Parathyroid adenoma (tissue), 2 donors: Measurements from ENCODE around the gene SRL.

Experiments
- H2AFZ ChIP-seq: fragments of 300-600 bp; sonication (generic); one replicate; pipeline ENCODE4 v1.7.0; 2017; ENCODE audit warnings: antibody characterized with exemption, mild to moderate bottlenecking
- H3K27ac ChIP-seq: fragments of 300-600 bp; sonication (generic); one replicate; pipeline ENCODE4 v1.7.0; 2017
- H3K27me3 ChIP-seq: fragments of 300-600 bp; sonication (generic); one replicate; pipeline ENCODE4 v1.7.0; 2017; ENCODE audit warnings: low read length; ENCODE audit not compliant: control insufficient read depth, insufficient read depth
- H3K36me3 ChIP-seq: fragments of 300-600 bp; sonication (generic); one replicate; pipeline ENCODE4 v1.7.0; 2017; ENCODE audit warnings: low read length; ENCODE audit not compliant: control insufficient read depth, insufficient read depth
- H3K4me1 ChIP-seq: fragments of 300-600 bp; sonication (generic); one replicate; pipeline ENCODE4 v1.7.0; 2017; ENCODE audit warnings: control low read depth
- H3K4me2 ChIP-seq: fragments of 300-600 bp; sonication (generic); one replicate; pipeline ENCODE4 v1.7.0; 2017; ENCODE audit warnings: low read length
- H3K4me3 ChIP-seq: fragments of 300-600 bp; sonication (generic); one replicate; pipeline ENCODE4 v1.7.0; 2017; ENCODE audit warnings: low read depth, low read length
- H3K79me2 ChIP-seq: fragments of 300-600 bp; sonication (generic); one replicate; pipeline ENCODE4 v1.7.0; 2017; ENCODE audit warnings: control low read depth
- H3K9ac ChIP-seq: fragments of 300-600 bp; sonication (generic); one replicate; pipeline ENCODE4 v1.7.0; 2017; ENCODE audit warnings: mild to moderate bottlenecking
- H3K9me3 ChIP-seq: fragments of 300-600 bp; sonication (generic); one replicate; pipeline ENCODE4 v1.7.0; 2017; ENCODE audit warnings: low read length; ENCODE audit not compliant: control insufficient read depth
- TF ChIP-seq, protein P1 (sequence below): fragments of 300-600 bp; sonication (generic); IDR thresholded peaks from one replicate; pipeline ENCODE4 v1.7.0; 2017; ENCODE audit warnings: antibody characterized with exemption, mild to moderate bottlenecking
- donor health status: primary hyperparathyroidism.

Gene SRL

DNA sequence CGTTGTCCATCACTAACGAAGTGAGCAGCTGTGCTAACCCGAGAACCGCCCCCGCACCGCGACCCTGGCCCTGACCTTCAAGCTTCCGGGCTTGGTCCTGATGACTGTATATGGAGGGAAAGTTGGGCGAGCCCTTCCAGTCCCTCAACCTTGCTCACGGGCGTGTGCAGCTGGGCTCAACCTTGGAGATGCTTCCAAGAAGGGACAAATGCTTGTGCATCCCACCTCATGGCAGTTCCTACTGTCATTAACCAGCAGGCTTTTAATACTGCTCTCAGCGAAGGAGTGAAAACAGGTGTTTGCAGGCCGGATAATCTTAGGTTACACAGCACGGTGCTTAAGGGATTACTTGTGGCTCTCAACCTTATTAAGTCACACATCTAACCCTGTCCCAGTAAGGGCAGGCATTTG lies 33.5 kb downstream of the SRL start:
- TF ChIP-seq, protein P1, sequence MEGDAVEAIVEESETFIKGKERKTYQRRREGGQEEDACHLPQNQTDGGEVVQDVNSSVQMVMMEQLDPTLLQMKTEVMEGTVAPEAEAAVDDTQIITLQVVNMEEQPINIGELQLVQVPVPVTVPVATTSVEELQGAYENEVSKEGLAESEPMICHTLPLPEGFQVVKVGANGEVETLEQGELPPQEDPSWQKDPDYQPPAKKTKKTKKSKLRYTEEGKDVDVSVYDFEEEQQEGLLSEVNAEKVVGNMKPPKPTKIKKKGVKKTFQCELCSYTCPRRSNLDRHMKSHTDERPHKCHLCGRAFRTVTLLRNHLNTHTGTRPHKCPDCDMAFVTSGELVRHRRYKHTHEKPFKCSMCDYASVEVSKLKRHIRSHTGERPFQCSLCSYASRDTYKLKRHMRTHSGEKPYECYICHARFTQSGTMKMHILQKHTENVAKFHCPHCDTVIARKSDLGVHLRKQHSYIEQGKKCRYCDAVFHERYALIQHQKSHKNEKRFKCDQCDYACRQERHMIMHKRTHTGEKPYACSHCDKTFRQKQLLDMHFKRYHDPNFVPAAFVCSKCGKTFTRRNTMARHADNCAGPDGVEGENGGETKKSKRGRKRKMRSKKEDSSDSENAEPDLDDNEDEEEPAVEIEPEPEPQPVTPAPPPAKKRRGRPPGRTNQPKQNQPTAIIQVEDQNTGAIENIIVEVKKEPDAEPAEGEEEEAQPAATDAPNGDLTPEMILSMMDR: no peak
- Histone ChIP-seq H3K36me3 (no peaks in the 10 kb centered on the region), H3K4me2 (no peak overlapping the region), H3K9ac (no peak overlapping the region), H2AFZ (no peak overlapping the region), H3K79me2 (no peaks in the 10 kb centered on the region), H3K27me3 (no peaks in the 10 kb centered on the region), H3K4me3 (no peak overlapping the region), H3K9me3 (no peaks in the 10 kb centered on the region), H3K4me1 (no peaks in the 10 kb centered on the region), H3K27ac (no peak overlapping the region)

DNA sequence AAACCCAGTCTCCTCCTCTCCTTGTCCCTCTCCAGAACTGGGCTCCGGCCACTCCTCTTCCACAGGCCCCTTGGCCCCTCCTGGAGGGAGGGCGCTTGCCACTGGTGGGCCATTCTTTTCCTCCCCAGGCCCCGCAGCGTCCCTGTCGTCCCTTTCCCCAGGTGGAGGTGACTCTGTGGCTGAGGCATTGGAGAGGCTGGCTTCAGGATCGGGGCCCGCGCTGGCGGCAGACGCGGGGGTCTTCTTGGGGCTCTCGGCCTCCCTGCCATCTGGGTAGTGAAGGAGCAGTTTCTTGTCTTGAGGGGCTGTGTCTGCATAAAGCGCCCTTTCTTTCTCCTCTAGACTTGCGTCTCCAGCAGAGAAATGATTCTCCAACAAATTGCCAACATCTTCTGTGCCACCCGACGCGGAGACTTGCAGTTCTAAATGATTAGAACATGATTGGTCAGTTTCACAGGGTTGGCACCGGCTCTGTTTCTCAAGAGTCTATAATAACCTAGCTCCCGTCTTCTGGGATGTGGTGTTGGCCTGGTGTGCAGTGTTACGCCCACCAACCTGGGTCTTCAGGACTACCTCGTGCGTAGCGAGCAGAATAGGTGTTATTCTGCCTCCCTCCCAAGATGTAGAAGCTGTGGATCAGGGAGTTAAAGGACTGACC lies 34.1 kb downstream of the SRL start:
- Histone ChIP-seq H3K4me3 (no peak overlapping the region), H3K9me3 (no peaks in the 10 kb centered on the region), H3K9ac (no peak overlapping the region), H3K79me2 (no peaks in the 10 kb centered on the region), H3K4me2 (no peak overlapping the region), H2AFZ (no peak overlapping the region), H3K36me3 (no peaks in the 10 kb centered on the region), H3K27ac (no peak overlapping the region), H3K4me1 (no peaks in the 10 kb centered on the region), H3K27me3 (no peaks in the 10 kb centered on the region)
- TF ChIP-seq, protein P1: no peak

DNA sequence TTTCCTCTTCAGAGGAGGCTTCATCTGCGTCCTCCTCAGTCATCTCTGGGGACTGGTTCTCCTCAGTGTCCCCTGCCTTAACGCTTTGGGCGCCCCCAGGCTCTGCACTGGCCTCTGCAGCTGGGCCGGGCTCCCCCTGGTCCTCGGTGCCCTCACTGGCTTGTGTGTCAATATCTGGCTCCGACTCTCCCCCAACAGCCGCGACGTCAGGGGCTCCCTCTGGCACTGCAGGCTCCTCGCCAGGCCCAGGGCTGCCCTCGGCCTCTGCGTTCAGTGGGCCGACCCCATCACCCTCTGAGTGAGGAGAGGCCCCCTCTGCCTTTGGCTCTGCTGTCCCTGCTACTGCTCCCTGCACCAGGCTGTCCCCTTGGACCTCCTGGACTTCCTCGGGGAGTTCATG lies 34.7 kb downstream of the SRL start:
- Histone ChIP-seq H3K9ac (no peak overlapping the region), H3K36me3 (no peaks in the 10 kb centered on the region), H2AFZ (no peak overlapping the region), H3K4me2 (no peak overlapping the region), H3K79me2 (no peaks in the 10 kb centered on the region), H3K27me3 (no peaks in the 10 kb centered on the region), H3K9me3 (no peaks in the 10 kb centered on the region), H3K4me1 (no peaks in the 10 kb centered on the region), H3K4me3 (no peak overlapping the region), H3K27ac (no peak overlapping the region)
- TF ChIP-seq, protein P1: no peak

DNA sequence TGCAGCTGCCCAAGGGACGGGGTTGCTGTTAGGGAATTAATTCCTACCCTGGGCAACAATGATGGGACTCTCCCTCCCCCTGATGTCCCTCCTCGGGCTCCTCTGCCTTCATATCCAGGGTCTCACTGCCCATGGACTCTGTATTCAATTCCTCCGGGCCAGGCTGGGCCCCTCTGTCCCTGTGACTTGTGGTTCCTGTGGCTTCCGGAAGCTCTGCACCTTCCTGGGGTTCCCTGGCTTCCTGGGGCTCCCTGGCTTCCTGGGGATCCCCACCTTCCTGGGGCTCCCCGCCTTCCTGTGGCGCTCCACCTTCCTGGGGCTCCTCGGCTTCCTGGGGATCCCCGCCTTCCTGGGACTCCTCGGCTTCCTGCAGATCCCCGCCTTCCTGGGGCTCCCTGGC lies 35.2 kb downstream of the SRL start:
- no peak overlapping the region for H2AFZ ChIP-seq
- H3K27ac ChIP-seq: no peak overlapping the region
- no peaks in the 10 kb centered on the region for H3K27me3 ChIP-seq
- no peaks in the 10 kb centered on the region for H3K79me2 ChIP-seq
- no peaks in the 10 kb centered on the region for H3K9me3 ChIP-seq
- H3K4me1 ChIP-seq: no peaks in the 10 kb centered on the region
- TF ChIP-seq, protein P1: no peak
- H3K4me2 ChIP-seq: no peak overlapping the region
- no peak overlapping the region for H3K4me3 ChIP-seq
- H3K36me3 ChIP-seq: no peaks in the 10 kb centered on the region
- H3K9ac ChIP-seq: no peak overlapping the region

DNA sequence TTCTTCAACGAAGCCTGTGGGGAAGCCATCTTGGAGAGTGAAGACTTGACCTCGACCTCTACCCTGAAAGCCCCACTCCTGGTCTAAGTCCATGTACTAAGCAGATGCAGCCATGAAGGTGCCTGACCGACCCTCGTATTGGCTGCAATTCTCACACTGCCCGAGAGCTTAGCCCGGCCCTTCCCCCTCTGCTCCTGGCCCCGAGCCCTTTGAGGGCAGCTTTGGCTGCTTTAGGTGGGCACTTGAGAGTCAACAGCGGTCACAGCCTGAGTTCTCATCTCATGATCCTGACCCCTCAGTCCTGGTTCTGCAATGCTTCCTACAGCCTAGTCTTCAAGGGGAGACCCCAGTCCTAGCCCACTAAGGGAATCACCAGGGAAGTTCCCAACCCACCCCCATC lies 35.9 kb downstream of the SRL start:
- no peaks in the 10 kb centered on the region for H3K36me3 ChIP-seq
- H3K79me2 ChIP-seq: no peaks in the 10 kb centered on the region
- no peaks in the 10 kb centered on the region for H3K27me3 ChIP-seq
- H3K9me3 ChIP-seq: no peaks in the 10 kb centered on the region
- no peak overlapping the region for H3K4me2 ChIP-seq
- H3K4me3 ChIP-seq: no peak overlapping the region
- H2AFZ ChIP-seq: no peak overlapping the region
- H3K4me1 ChIP-seq: no peaks in the 10 kb centered on the region
- TF ChIP-seq, protein P1: no peak
- no peak overlapping the region for H3K27ac ChIP-seq
- no peak overlapping the region for H3K9ac ChIP-seq
